GM10847 (cell line): ENCODE data around the gene ADO.

Experiments used
- POLR2A ChIP-seq: IDR thresholded peaks from 2 replicates; pipeline ENCODE4 v1.6.1; 2011; ENCODE audit not compliant: insufficient read length; ENCODE audit errors: extremely low read depth

ADO gene

GRCh38 chr10:62804356-62805230, at the start of gene ADO:
ADO (plus strand) TSS chr10:62804720; CDS start chr10:62805060, 340 bp downstream.
- TF ChIP-seq POLR2A: peak; percentile 53

- TF ChIP-seq POLR2A: no peak
Measured at GRCh38 chr10:62754963-62755362, 49.6 kb upstream of the ADO start.

- no peak for TF ChIP-seq POLR2A
Measured at GRCh38 chr10:62755662-62756653, 48.6 kb upstream of the ADO start.

- TF ChIP-seq POLR2A: no peak
Measured at GRCh38 chr10:62759599-62760175, 44.8 kb upstream of the ADO start.

- TF ChIP-seq POLR2A: no peak
Measured at GRCh38 chr10:62760401-62760800, 44.1 kb upstream of the ADO start.

GRCh38 chr10:62761115-62761514, 43.4 kb upstream of the ADO start:
- TF ChIP-seq POLR2A: no peak

GRCh38 chr10:62763155-62763554, 41.4 kb upstream of the ADO start:
- TF ChIP-seq POLR2A: no peak

- no peak for TF ChIP-seq POLR2A
Measured at GRCh38 chr10:62764011-62764410, 40.5 kb upstream of the ADO start.

- no peak for TF ChIP-seq POLR2A
Measured at GRCh38 chr10:62765726-62766125, 38.8 kb upstream of the ADO start.

- no peak for TF ChIP-seq POLR2A
Measured at GRCh38 chr10:62766386-62766785, 38.1 kb upstream of the ADO start.

GRCh38 chr10:62769574-62770242, 34.8 kb upstream of the ADO start:
- TF ChIP-seq POLR2A: no peak

- no peak for TF ChIP-seq POLR2A
Measured at GRCh38 chr10:62772186-62772974, 32.1 kb upstream of the ADO start.

GRCh38 chr10:62778125-62778524, 26.4 kb upstream of the ADO start:
- no peak for TF ChIP-seq POLR2A

GRCh38 chr10:62779487-62780248, 24.9 kb upstream of the ADO start:
- no peak for TF ChIP-seq POLR2A
